ENCODE results near the gene USH1C. TPM values are rescaled to one million over a fixed set of nuclear protein-coding genes. Genes with fewer than 3 reads are reported as not detected.

USH1C gene
- total RNA-seq, 4 donors from 2014 or later, result 0.75 TPM; not detected in 3

DNA sequence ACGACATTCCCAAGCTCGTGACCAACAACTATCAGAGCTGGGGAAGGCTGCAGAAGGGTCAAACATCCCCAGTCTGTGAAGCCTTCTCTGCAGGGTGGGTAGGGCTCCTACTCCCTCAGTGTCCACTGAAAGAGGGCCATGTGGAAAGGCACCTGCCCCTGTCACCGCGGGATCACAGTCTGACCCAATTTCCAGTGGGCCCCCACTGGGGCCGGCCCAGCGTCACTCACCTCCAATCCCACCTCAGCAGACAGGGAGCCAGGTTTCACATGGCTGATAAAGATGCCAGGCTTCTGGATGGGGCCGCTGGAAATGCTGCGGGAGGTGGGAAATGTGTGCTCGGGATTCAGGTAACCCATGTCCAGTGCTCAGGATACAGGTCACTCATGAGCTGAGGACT lies 20.0 kb downstream of the USH1C start:
- no peak for TF ChIP-seq CTCF (IDR thresholded peaks at IDR 0.05; ENCODE audit: low read depth)

GRCh38 chr11:17522655-17523054 lies 21.6 kb downstream of the USH1C start:
- TF ChIP-seq CTCF (IDR thresholded peaks at IDR 0.05; ENCODE audit: low read depth), result no peak

GRCh38 chr11:17521106-17521900 lies 22.9 kb downstream of the USH1C start:
- no peak for TF ChIP-seq CTCF (IDR thresholded peaks at IDR 0.05; ENCODE audit: low read depth)

DNA sequence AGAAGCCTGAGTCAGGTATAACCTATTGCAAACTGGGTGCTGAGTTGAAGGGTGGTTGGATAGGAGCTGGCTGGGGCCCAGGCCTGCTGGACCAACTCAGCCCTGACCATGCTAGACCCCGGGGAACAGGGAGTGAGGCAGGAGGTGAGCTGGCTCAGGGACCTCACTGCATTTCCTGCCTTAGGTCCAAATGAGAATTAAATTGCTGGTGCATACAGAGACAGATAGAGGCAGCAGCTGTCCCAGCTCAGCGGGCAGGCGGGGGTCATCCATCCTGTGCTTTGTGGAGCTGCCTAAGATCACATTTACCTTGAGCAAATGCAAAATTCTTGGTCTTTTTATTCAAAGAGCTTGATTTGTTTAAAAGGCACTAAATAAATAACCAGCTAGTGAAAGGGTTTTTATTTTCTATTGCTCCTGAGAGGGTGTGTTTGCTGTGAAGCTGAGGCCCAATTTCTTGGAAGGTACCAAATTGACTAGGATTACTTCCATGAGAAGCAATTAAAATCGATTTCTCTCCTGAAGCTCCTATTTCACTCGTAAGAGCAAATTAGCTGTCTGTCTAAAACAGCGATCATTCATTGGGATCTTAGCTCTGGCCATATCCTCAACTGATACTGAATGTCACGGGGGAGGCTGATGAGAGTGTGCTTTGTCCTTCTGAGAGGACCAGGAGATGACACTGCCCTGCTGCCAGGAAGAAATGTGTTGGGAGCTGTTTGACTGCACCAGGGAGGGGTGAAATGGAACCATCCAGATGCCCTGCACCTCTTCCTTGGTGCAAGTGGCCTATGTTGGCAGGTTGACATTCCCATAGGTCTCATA lies 24.9 kb downstream of the USH1C start:
- TF ChIP-seq CTCF (IDR thresholded peaks at IDR 0.05; ENCODE audit: low read depth), result no peak

DNA sequence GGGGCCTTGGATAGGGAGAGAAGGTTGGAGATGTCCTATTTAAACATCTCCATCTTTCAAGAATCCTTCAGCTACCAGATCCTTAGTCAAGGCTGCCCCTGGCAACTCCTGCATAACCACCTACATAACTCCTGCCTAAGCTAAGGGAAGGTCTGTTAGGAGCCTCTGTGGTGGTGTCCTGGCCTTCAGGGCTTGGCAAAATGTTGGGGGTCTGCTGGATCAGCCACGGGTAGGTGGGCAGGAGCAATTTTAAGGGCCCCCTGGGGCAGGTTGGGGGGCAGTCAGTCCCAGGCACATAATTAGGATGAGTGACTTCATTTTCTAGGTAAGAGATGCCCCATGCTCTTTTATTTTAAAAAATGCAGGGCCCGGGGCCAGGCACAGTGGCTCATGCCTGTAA lies 25.9 kb downstream of the USH1C start:
- TF ChIP-seq CTCF (IDR thresholded peaks at IDR 0.05; ENCODE audit: low read depth), result no peak

DNA sequence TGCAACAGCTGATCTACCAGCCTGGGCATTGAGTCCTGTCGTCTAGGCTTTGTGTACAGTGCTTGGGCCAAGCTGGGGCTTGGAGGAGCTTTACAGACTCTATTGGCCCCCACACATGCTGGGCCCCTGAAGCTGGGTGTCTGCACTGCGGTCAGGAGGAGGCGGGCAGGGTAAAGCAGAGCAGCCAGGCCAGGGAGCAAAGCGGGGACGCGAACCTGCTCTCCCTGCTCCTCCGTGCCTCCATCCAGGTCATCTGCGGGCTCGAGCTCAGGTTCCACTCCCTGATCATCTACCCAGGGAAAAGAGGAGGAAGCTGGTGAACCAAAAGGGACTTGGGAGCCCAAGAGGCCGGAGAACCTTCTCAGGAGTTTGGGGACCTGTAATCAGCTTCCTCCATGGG lies 27.0 kb downstream of the USH1C start:
- no peak for TF ChIP-seq CTCF (IDR thresholded peaks at IDR 0.05; ENCODE audit: low read depth)

- no peak for TF ChIP-seq CTCF (IDR thresholded peaks at IDR 0.05; ENCODE audit: low read depth)
Observed at GRCh38 chr11:17516551-17517150, 27.6 kb downstream of the USH1C start.
